Astrocyte of the hippocampus (primary cell): ENCODE results near the gene SEMA6C.

Experiments used
- DNase-seq: peaks from one replicate; pipeline ENCODE4 v3.0.0; 2011; ENCODE audit warnings: low read depth, low spot score

The SEMA6C gene

GRCh38 chr1:151159373-151159772 lies 12.9 kb upstream of the SEMA6C start:
- no peak for DNase-seq

- DNase-seq = no peak
Observed at GRCh38 chr1:151158751-151159251, 12.4 kb upstream of the SEMA6C start.

- DNase-seq = no peak
Observed at GRCh38 chr1:151158326-151158725, 11.9 kb upstream of the SEMA6C start.

GRCh38 chr1:151157067-151157531 lies 10.7 kb upstream of the SEMA6C start:
- DNase-seq = no peak

GRCh38 chr1:151156515-151156819 lies 10.0 kb upstream of the SEMA6C start, which contains the start of gene TNFAIP8L2:
Gene TNFAIP8L2, plus strand, starts transcription at chr1:151156649. Its CDS starts 2,049 bp downstream, at chr1:151158698.
- no peak for DNase-seq

GRCh38 chr1:151147665-151148064 lies 1.2 kb upstream of the SEMA6C start:
- no peak for DNase-seq

- DNase-seq = no peak
Observed at GRCh38 chr1:151147132-151147503, 687 bp upstream of the SEMA6C start.

- DNase-seq = no peak
Observed at GRCh38 chr1:151146072-151146411, 389 bp downstream of the SEMA6C start.

- peak; percentile 47 for DNase-seq
Observed at GRCh38 chr1:151145304-151146071, 943 bp downstream of the SEMA6C start.

GRCh38 chr1:151144474-151145303 lies 1.7 kb downstream of the SEMA6C start:
- DNase-seq = peak; percentile 34

- DNase-seq = no peak
Observed at GRCh38 chr1:151143986-151144385, 2.4 kb downstream of the SEMA6C start.

GRCh38 chr1:151143057-151143435 lies 3.4 kb downstream of the SEMA6C start:
- no peak for DNase-seq

- no peak for DNase-seq
Observed at GRCh38 chr1:151142411-151143056, 3.9 kb downstream of the SEMA6C start.

GRCh38 chr1:151137789-151138188 lies 8.6 kb downstream of the SEMA6C start:
- DNase-seq = no peak

GRCh38 chr1:151135433-151136385 lies 10.7 kb downstream of the SEMA6C start:
- DNase-seq = no peak

GRCh38 chr1:151134991-151135390 lies 11.4 kb downstream of the SEMA6C start:
- no peak for DNase-seq

- no peak for DNase-seq
Observed at GRCh38 chr1:151134396-151134795, 12.0 kb downstream of the SEMA6C start.

- DNase-seq = no peak
Observed at GRCh38 chr1:151133018-151133806, 13.2 kb downstream of the SEMA6C start.

GRCh38 chr1:151132335-151133017 lies 14.0 kb downstream of the SEMA6C start:
- DNase-seq = no peak
